Thyroid gland (tissue), 4 donors: Measurements from ENCODE around the gene KLHDC4. TPM values are rescaled to one million over a fixed set of nuclear protein-coding genes. Genes with fewer than 3 reads are reported as not detected.
A peak's percentile ranks its signal among the peaks of the same experiment; 100 is the strongest.

Experiments
- DNase-seq, 2 donors: peaks; one replicate each; pipeline ENCODE4 v3.0.0-alpha.2; 2019
- H3K27ac ChIP-seq, 3 donors: fragments of 200-600 bp; sonication (generic); 1 replicate in 2 of 3; 2 replicates in 1 of 3; pipeline ENCODE4 v1.5.1; 2016 to 2019; ENCODE audit warnings: mild to moderate bottlenecking in 1 of 3, moderate library complexity in 1 of 3
- H3K27me3 ChIP-seq: fragments of 200-600 bp; sonication (generic); one replicate; pipeline ENCODE4 v1.5.1; 2019
- H3K36me3 ChIP-seq, 2 donors: fragments of 200-600 bp; sonication (generic); one replicate each; pipeline ENCODE4 v1.5.1; 2016 to 2019
- H3K4me1 ChIP-seq, 2 donors: fragments of 200-600 bp; sonication (generic); one replicate each; pipeline ENCODE4 v1.5.1; 2017 to 2019
- H3K4me3 ChIP-seq, 3 donors: fragments of 200-600 bp; sonication (generic); replicated peaks in 1 of 3; 1 replicate in 2 of 3; 2 replicates in 1 of 3; pipeline ENCODE4 v1.5.1; 2016; ENCODE audit warnings: mild to moderate bottlenecking in 1 of 3
- H3K9me3 ChIP-seq: fragments of 200-600 bp; sonication (generic); one replicate; pipeline ENCODE4 v1.5.1; 2017
- CTCF ChIP-seq, 6 experiments: fragments of 200-600 bp in 3 of 6; fragments of 450-650 bp in 3 of 6; sonication (generic) in 3 of 6; IDR thresholded peaks; one replicate each; pipeline ENCODE4 v1.5.1; 2016 to 2019; ENCODE audit warnings: antibody characterized with exemption in 6 of 6, mild to moderate bottlenecking in 2 of 6, inconsistent platforms in 1 of 6, moderate library complexity in 1 of 6
- POLR2A ChIP-seq, 2 donors: fragments of 450-650 bp; IDR thresholded peaks; one replicate each; pipeline ENCODE4 v1.6.1; 2017; ENCODE audit warnings: antibody characterized with exemption in 2 of 2, mild to moderate bottlenecking in 2 of 2, moderate library complexity in 1 of 2
- WGBS, 2 donors: methylation state at CpG; one replicate each; pipeline ENCODE4 v1.1.5; 2017; 5-methylcytosine and 5-hydroxymethylcytosine counted together
- intact Hi-C: fragments of 100-400 bp; cut with DNase I; formaldehyde crosslinking; loops from one replicate; pipeline ENCODE4 v1.15.1; 2023
- total RNA-seq, 4 donors: library from RNA; depleted of rRNA; stranded (reverse); fragments of >200 nt; gene quantifications; one replicate each; pipeline ENCODE4 v1.2.3, GENCODE V29; 2016

The KLHDC4 gene
- total RNA-seq, 4 donors from 2014 or later, result 19.9 to 40.9 (median 30.3) TPM

- intact Hi-C loops, result loop anchor here (10.0 kb wide), 2 partner anchors 182 to 372 kb away; partner anchors contain the start of gene MAP1LC3B
- Histone ChIP-seq H3K9me3 (no peaks in the 10 kb centered on the region), H3K36me3 (no peaks in the 10 kb centered on the region), H3K4me3 (peak overlapping the region; percentile 71 to 99 (median 94)), H3K27ac (peak overlapping the region in 2 of 3 donors; percentile 76 to 89), H3K4me1 (peaks cover 10 to 17% of the 10 kb centered on the region in 2 donors), H3K27me3 (no peaks in the 10 kb centered on the region)
- WGBS, 2 donors, result 36 to 68% methylated on average over 17 of the region's 17 CpGs
- no peak for DNase-seq
- TF ChIP-seq CTCF (IDR thresholded peaks at IDR 0.05), result no peak
- no peak for TF ChIP-seq POLR2A (IDR thresholded peaks at IDR 0.05)
Observed at GRCh38 chr16:87766485-87766797, 655 bp upstream of the KLHDC4 start.

GRCh38 chr16:87765473-87765775 lies 362 bp downstream of the KLHDC4 start:
- TF ChIP-seq CTCF (IDR thresholded peaks at IDR 0.05), result no peak
- no peak for TF ChIP-seq POLR2A (IDR thresholded peaks at IDR 0.05)
- peak overlapping the region; percentile 71 to 99 (median 94) for H3K4me3 ChIP-seq
- intact Hi-C loops, result loop anchor here (10.0 kb wide), 2 partner anchors 181 to 371 kb away; partner anchors contain the start of gene MAP1LC3B
- no peaks in the 10 kb centered on the region for H3K36me3 ChIP-seq
- H3K27me3 ChIP-seq, result no peaks in the 10 kb centered on the region
- H3K9me3 ChIP-seq, result no peaks in the 10 kb centered on the region
- DNase-seq, result no peak
- 0 to 1% methylated on average over 8 to 16 of the region's 32 CpGs for WGBS, 2 donors
- peaks cover 10 to 17% of the 10 kb centered on the region in 2 donors for H3K4me1 ChIP-seq
- peak overlapping the region in 2 of 3 donors; percentile 76 to 89 for H3K27ac ChIP-seq

GRCh38 chr16:87764600-87765472 lies 950 bp downstream of the KLHDC4 start:
- TF ChIP-seq CTCF (IDR thresholded peaks at IDR 0.05), result no peak
- TF ChIP-seq POLR2A (IDR thresholded peaks at IDR 0.05), result no peak
- Histone ChIP-seq H3K9me3 (no peaks in the 10 kb centered on the region), H3K27me3 (no peaks in the 10 kb centered on the region), H3K4me1 (peaks cover 10 to 17% of the 10 kb centered on the region in 2 donors), H3K27ac (no peak overlapping the region), H3K36me3 (peaks cover 0 to 2% of the 10 kb centered on the region in 2 donors), H3K4me3 (peak overlapping the region; percentile 71 to 99 (median 94))
- WGBS, 2 donors, result 33 to 46% methylated on average over 11 to 14 of the region's 14 CpGs
- DNase-seq, result peak in 1 of 2 donors; percentile 16
- intact Hi-C loops, result loop anchor here (10.0 kb wide), 2 partner anchors 180 to 370 kb away; partner anchors contain the start of gene MAP1LC3B

- Histone ChIP-seq H3K4me1 (peaks cover 10 to 17% of the 10 kb centered on the region in 2 donors), H3K4me3 (no peak overlapping the region), H3K27me3 (no peaks in the 10 kb centered on the region), H3K36me3 (peaks cover 0 to 7% of the 10 kb centered on the region in 2 donors), H3K9me3 (no peaks in the 10 kb centered on the region), H3K27ac (no peak overlapping the region)
- WGBS, 2 donors, result 84 to 85% methylated on average over 9 of the region's 9 CpGs
- no peak for DNase-seq
- intact Hi-C loops, result loop anchor here (10.0 kb wide), 2 partner anchors 178 to 368 kb away; partner anchors contain the start of gene MAP1LC3B
- TF ChIP-seq CTCF (IDR thresholded peaks at IDR 0.05) (no peak), POLR2A (IDR thresholded peaks at IDR 0.05) (no peak)
Observed at GRCh38 chr16:87762620-87763019, 3.2 kb downstream of the KLHDC4 start.

GRCh38 chr16:87762071-87762571 lies 3.7 kb downstream of the KLHDC4 start:
- H3K27me3 ChIP-seq, result no peaks in the 10 kb centered on the region
- DNase-seq, result peak; percentile 42 to 47
- H3K27ac ChIP-seq, result no peak overlapping the region
- H3K4me1 ChIP-seq, result peaks cover 10 to 17% of the 10 kb centered on the region in 2 donors
- H3K36me3 ChIP-seq, result peaks cover 0 to 10% of the 10 kb centered on the region in 2 donors
- H3K9me3 ChIP-seq, result no peaks in the 10 kb centered on the region
- intact Hi-C loops, result loop anchor here (10.0 kb wide), 2 partner anchors 177 to 367 kb away; partner anchors contain the start of gene MAP1LC3B
- 63 to 66% methylated on average over 14 of the region's 14 CpGs for WGBS, 2 donors
- no peak overlapping the region for H3K4me3 ChIP-seq
- TF ChIP-seq CTCF (IDR thresholded peaks at IDR 0.05), result no peak
- no peak for TF ChIP-seq POLR2A (IDR thresholded peaks at IDR 0.05)
